ENCODE measurements around the gene IL18BP.

IL18BP gene

GRCh38 chr11:72013765-72014711 lies 15.3 kb downstream of the IL18BP start:
- WGBS: 95% methylated on average over 38 of the region's 38 CpGs
- no peak overlapping the region for H3K9ac ChIP-seq (ENCODE audit: low read depth, low read length)

GRCh38 chr11:72014761-72015320 lies 16.1 kb downstream of the IL18BP start:
- Histone ChIP-seq H3K4me3 (ENCODE audit: low read length) (no peak overlapping the region), H3K27me3 (ENCODE audit: insufficient read depth, low read length) (no peaks in the 10 kb centered on the region), H3K9me3 (ENCODE audit: insufficient read depth, low read depth, low read length) (no peaks in the 10 kb centered on the region), H3K9ac (ENCODE audit: low read depth, low read length) (no peak overlapping the region), H3K36me3 (ENCODE audit: insufficient read depth, low read length) (peaks cover 100% of the 10 kb centered on the region), H3K27ac (ENCODE audit: low read depth, low read length) (no peak overlapping the region), H3K4me1 (ENCODE audit: insufficient read depth, low read length) (no peaks in the 10 kb centered on the region)
- 96% methylated on average over 16 of the region's 16 CpGs for WGBS

More at GRCh38 chr11:72013765-72014711, 15.3 kb downstream of the IL18BP start:
- Histone ChIP-seq H3K27me3 (ENCODE audit: insufficient read depth, low read length) (no peaks in the 10 kb centered on the region), H3K4me3 (ENCODE audit: low read length) (no peak overlapping the region), H3K9me3 (ENCODE audit: insufficient read depth, low read depth, low read length) (no peaks in the 10 kb centered on the region), H3K36me3 (ENCODE audit: insufficient read depth, low read length) (peaks cover 100% of the 10 kb centered on the region), H3K27ac (ENCODE audit: low read depth, low read length) (no peak overlapping the region), H3K4me1 (ENCODE audit: insufficient read depth, low read length) (no peaks in the 10 kb centered on the region)

- no peak overlapping the region for H3K9ac ChIP-seq (ENCODE audit: low read depth, low read length)
- H3K4me3 ChIP-seq (ENCODE audit: low read length): no peak overlapping the region
- H3K36me3 ChIP-seq (ENCODE audit: insufficient read depth, low read length): peaks cover 99% of the 10 kb centered on the region
- 94% methylated on average over 10 of the region's 10 CpGs for WGBS
- H3K27me3 ChIP-seq (ENCODE audit: insufficient read depth, low read length): no peaks in the 10 kb centered on the region
- no peak overlapping the region for H3K27ac ChIP-seq (ENCODE audit: low read depth, low read length)
- no peaks in the 10 kb centered on the region for H3K4me1 ChIP-seq (ENCODE audit: insufficient read depth, low read length)
- no peaks in the 10 kb centered on the region for H3K9me3 ChIP-seq (ENCODE audit: insufficient read depth, low read depth, low read length)
These were observed 16.9 kb downstream of the IL18BP start for GRCh38 chr11:72015511-72016061.

- no peak overlapping the region for H3K9ac ChIP-seq (ENCODE audit: low read depth, low read length)
- 99% methylated on average over 9 of the region's 9 CpGs for WGBS
- H3K27me3 ChIP-seq (ENCODE audit: insufficient read depth, low read length): no peaks in the 10 kb centered on the region
- H3K4me1 ChIP-seq (ENCODE audit: insufficient read depth, low read length): no peaks in the 10 kb centered on the region
- peaks cover 99% of the 10 kb centered on the region for H3K36me3 ChIP-seq (ENCODE audit: insufficient read depth, low read length)
- no peak overlapping the region for H3K4me3 ChIP-seq (ENCODE audit: low read length)
- H3K27ac ChIP-seq (ENCODE audit: low read depth, low read length): no peak overlapping the region
- H3K9me3 ChIP-seq (ENCODE audit: insufficient read depth, low read depth, low read length): no peaks in the 10 kb centered on the region
These were observed 19.5 kb downstream of the IL18BP start for GRCh38 chr11:72018171-72018570.

- Histone ChIP-seq H3K27ac (ENCODE audit: low read depth, low read length) (no peak overlapping the region), H3K36me3 (ENCODE audit: insufficient read depth, low read length) (peaks cover 80% of the 10 kb centered on the region), H3K9me3 (ENCODE audit: insufficient read depth, low read depth, low read length) (no peaks in the 10 kb centered on the region), H3K4me3 (ENCODE audit: low read length) (no peak overlapping the region), H3K9ac (ENCODE audit: low read depth, low read length) (no peak overlapping the region), H3K4me1 (ENCODE audit: insufficient read depth, low read length) (no peaks in the 10 kb centered on the region), H3K27me3 (ENCODE audit: insufficient read depth, low read length) (no peaks in the 10 kb centered on the region)
- WGBS: 94% methylated on average over 4 of the region's 4 CpGs
These were observed 24.6 kb downstream of the IL18BP start for GRCh38 chr11:72023335-72023734.

GRCh38 chr11:72024069-72024754 lies 25.5 kb downstream of the IL18BP start:
- no peaks in the 10 kb centered on the region for H3K9me3 ChIP-seq (ENCODE audit: insufficient read depth, low read depth, low read length)
- no peaks in the 10 kb centered on the region for H3K27me3 ChIP-seq (ENCODE audit: insufficient read depth, low read length)
- no peak overlapping the region for H3K4me3 ChIP-seq (ENCODE audit: low read length)
- H3K36me3 ChIP-seq (ENCODE audit: insufficient read depth, low read length): peaks cover 80% of the 10 kb centered on the region
- H3K9ac ChIP-seq (ENCODE audit: low read depth, low read length): no peak overlapping the region
- H3K27ac ChIP-seq (ENCODE audit: low read depth, low read length): no peak overlapping the region
- 75% methylated on average over 5 of the region's 5 CpGs for WGBS
- no peaks in the 10 kb centered on the region for H3K4me1 ChIP-seq (ENCODE audit: insufficient read depth, low read length)

GRCh38 chr11:72026090-72026489 lies 27.4 kb downstream of the IL18BP start:
- Histone ChIP-seq H3K9me3 (ENCODE audit: insufficient read depth, low read depth, low read length) (no peaks in the 10 kb centered on the region), H3K27me3 (ENCODE audit: insufficient read depth, low read length) (no peaks in the 10 kb centered on the region), H3K27ac (ENCODE audit: low read depth, low read length) (no peak overlapping the region), H3K36me3 (ENCODE audit: insufficient read depth, low read length) (peaks cover 77% of the 10 kb centered on the region), H3K4me3 (ENCODE audit: low read length) (no peak overlapping the region), H3K4me1 (ENCODE audit: insufficient read depth, low read length) (no peaks in the 10 kb centered on the region), H3K9ac (ENCODE audit: low read depth, low read length) (no peak overlapping the region)
- WGBS: 86% methylated on average over 1 of the region's 1 CpG

- H3K9ac ChIP-seq (ENCODE audit: low read depth, low read length): no peak overlapping the region
- H3K27me3 ChIP-seq (ENCODE audit: insufficient read depth, low read length): no peaks in the 10 kb centered on the region
- H3K27ac ChIP-seq (ENCODE audit: low read depth, low read length): no peak overlapping the region
- H3K4me1 ChIP-seq (ENCODE audit: insufficient read depth, low read length): no peaks in the 10 kb centered on the region
- H3K36me3 ChIP-seq (ENCODE audit: insufficient read depth, low read length): peaks cover 76% of the 10 kb centered on the region
- no peaks in the 10 kb centered on the region for H3K9me3 ChIP-seq (ENCODE audit: insufficient read depth, low read depth, low read length)
- no CpG with 5 or more reads among the region's 1 CpG for WGBS
- H3K4me3 ChIP-seq (ENCODE audit: low read length): no peak overlapping the region
These were observed 31.9 kb downstream of the IL18BP start for GRCh38 chr11:72030472-72031045.

- Histone ChIP-seq H3K4me3 (ENCODE audit: low read length) (no peak overlapping the region), H3K9ac (ENCODE audit: low read depth, low read length) (no peak overlapping the region), H3K9me3 (ENCODE audit: insufficient read depth, low read depth, low read length) (no peaks in the 10 kb centered on the region), H3K4me1 (ENCODE audit: insufficient read depth, low read length) (peaks cover 36% of the 10 kb centered on the region), H3K27me3 (ENCODE audit: insufficient read depth, low read length) (no peaks in the 10 kb centered on the region), H3K27ac (ENCODE audit: low read depth, low read length) (no peak overlapping the region), H3K36me3 (ENCODE audit: insufficient read depth, low read length) (peaks cover 44% of the 10 kb centered on the region)
- 87% methylated on average over 3 of the region's 3 CpGs for WGBS
These were observed 38.0 kb downstream of the IL18BP start for GRCh38 chr11:72036687-72037086.

GRCh38 chr11:72037554-72038311 lies 39.0 kb downstream of the IL18BP start:
- Histone ChIP-seq H3K27ac (ENCODE audit: low read depth, low read length) (0 out of 2 replicates have a peak overlapping the region, but pooled peaks have one; percentile 10), H3K4me1 (ENCODE audit: insufficient read depth, low read length) (peaks cover 46% of the 10 kb centered on the region), H3K36me3 (ENCODE audit: insufficient read depth, low read length) (peaks cover 34% of the 10 kb centered on the region), H3K9ac (ENCODE audit: low read depth, low read length) (no peak overlapping the region), H3K9me3 (ENCODE audit: insufficient read depth, low read depth, low read length) (no peaks in the 10 kb centered on the region), H3K27me3 (ENCODE audit: insufficient read depth, low read length) (no peaks in the 10 kb centered on the region), H3K4me3 (ENCODE audit: low read length) (no peak overlapping the region)
- 91% methylated on average over 4 of the region's 4 CpGs for WGBS
